Neural progenitor cell (in vitro differentiated cells): Measurements from ENCODE around the gene UBA1. TPM values are rescaled to one million over a fixed set of nuclear protein-coding genes. Genes with fewer than 3 reads are reported as not detected.

Experiments used
- DNase-seq: peaks from one replicate; pipeline ENCODE4 v3.0.0-alpha.2; 2016; ENCODE audit warnings: low spot score
- H2AFZ ChIP-seq: fragments of 200-600 bp; sonication (generic); replicated peaks from 2 replicates; pipeline ENCODE4 v1.6.1; 2016; ENCODE audit warnings: antibody characterized with exemption
- H3F3A ChIP-seq: fragments of 200-600 bp; sonication (generic); 2 replicates; pipeline ENCODE4 v1.6.1; 2016; ENCODE audit warnings: antibody characterized with exemption, low read depth
- H3K27ac ChIP-seq: fragments of 200-600 bp; sonication (generic); 2 replicates; pipeline ENCODE4 v1.5.1; 2016; ENCODE audit warnings: mild to moderate bottlenecking
- H3K27me3 ChIP-seq: fragments of 200-600 bp; sonication (generic); 2 replicates; pipeline ENCODE4 v1.6.1; 2016; ENCODE audit warnings: mild to moderate bottlenecking, moderate library complexity
- H3K36me3 ChIP-seq: fragments of 200-600 bp; sonication (generic); 2 replicates; pipeline ENCODE4 v1.5.1; 2016
- H3K4me1 ChIP-seq: fragments of 200-600 bp; sonication (generic); 2 replicates; pipeline ENCODE4 v1.6.1; 2016; ENCODE audit warnings: mixed run types
- H3K4me2 ChIP-seq: fragments of 200-600 bp; sonication (generic); 2 replicates; pipeline ENCODE4 v1.6.1; 2016
- H3K4me3 ChIP-seq: fragments of 200-600 bp; sonication (generic); 2 replicates; pipeline ENCODE4 v1.5.1; 2016
- H3K79me2 ChIP-seq: fragments of 200-600 bp; sonication (generic); 2 replicates; pipeline ENCODE4 v1.6.1; 2016; ENCODE audit warnings: low read depth
- H3K9ac ChIP-seq: fragments of 200-600 bp; sonication (generic); 2 replicates; pipeline ENCODE4 v1.6.1; 2016
- H3K9me3 ChIP-seq: fragments of 200-600 bp; sonication (generic); 2 replicates; pipeline ENCODE4 v1.5.1; 2016; ENCODE audit warnings: low read depth
- H4K20me1 ChIP-seq: fragments of 200-600 bp; sonication (generic); 2 replicates; pipeline ENCODE4 v1.6.1; 2016; ENCODE audit warnings: low read depth
- H3K27ac Mint-ChIP-seq: 3 replicates; pipeline ENCODE4 v1.8.0; 2021; ENCODE audit warnings: mixed read lengths
- H3K27me3 Mint-ChIP-seq: 2 replicates; pipeline ENCODE4 v1.8.0; 2022; ENCODE audit warnings: low read depth, mild to moderate bottlenecking, inconsistent platforms, moderate library complexity, mixed read lengths; ENCODE audit not compliant: insufficient read depth
- H3K36me3 Mint-ChIP-seq: 3 replicates; pipeline ENCODE4 v1.8.0; 2021; ENCODE audit warnings: mixed read lengths
- H3K4me1 Mint-ChIP-seq: 3 replicates; pipeline ENCODE4 v1.8.0; 2021; ENCODE audit warnings: mixed read lengths
- H3K4me3 Mint-ChIP-seq: 3 replicates; pipeline ENCODE4 v1.8.0; 2021; ENCODE audit warnings: mild to moderate bottlenecking, moderate library complexity, mixed read lengths
- H3K9me3 Mint-ChIP-seq: 3 replicates; pipeline ENCODE4 v1.8.0; 2020; ENCODE audit warnings: mixed read lengths
- CTCF ChIP-seq: fragments of 200-600 bp; sonication (generic); IDR thresholded peaks from 2 replicates; pipeline ENCODE4 v1.5.1; 2017; ENCODE audit warnings: antibody characterized with exemption, mild to moderate bottlenecking
- EZH2 ChIP-seq: fragments of 200-600 bp; sonication (generic); IDR thresholded peaks from 2 replicates; pipeline ENCODE4 v1.6.1; 2017; ENCODE audit warnings: antibody characterized with exemption, mild to moderate bottlenecking, moderate library complexity
- EZH2phosphoT487 ChIP-seq: fragments of 200-600 bp; sonication (generic); IDR thresholded peaks from 2 replicates; pipeline ENCODE4 v1.6.1; 2017; ENCODE audit warnings: antibody characterized with exemption
- total RNA-seq: library from RNA; depleted of rRNA; stranded (reverse); fragments of >200 nt; gene quantifications from 2 replicates; pipeline ENCODE4 v1.2.3, GENCODE V29; 2015; ENCODE audit warnings: low replicate concordance

Gene UBA1
- total RNA-seq, 1 donor from 2014 or later: 291 TPM

GRCh38 chrX:47172971-47173792 lies 20.4 kb upstream of the UBA1 start:
- Histone ChIP-seq H3K79me2 (no peaks in the 10 kb centered on the region), H3K4me2 (no peak overlapping the region), H4K20me1 (no peaks in the 10 kb centered on the region), H2AFZ (no peak overlapping the region), H3K9ac (no peak overlapping the region), H3K36me3 (no peaks in the 10 kb centered on the region), H3K27me3 (no peaks in the 10 kb centered on the region), H3K4me1 (no peaks in the 10 kb centered on the region), H3K9me3 (no peaks in the 10 kb centered on the region), H3K27ac (no peak overlapping the region), H3K4me3 (no peak overlapping the region), H3F3A (no peaks in the 10 kb centered on the region)
- Mint-ChIP-seq H3K4me1 (no peaks in the 10 kb centered on the region), H3K36me3 (peaks cover 12% of the 10 kb centered on the region), H3K27me3 (peaks cover 6% of the 10 kb centered on the region), H3K9me3 (peaks cover 13% of the 10 kb centered on the region), H3K27ac (no peak overlapping the region), H3K4me3 (no peak overlapping the region)
- no peak for TF ChIP-seq CTCF
- no peak for TF ChIP-seq EZH2phosphoT487
- no peak for TF ChIP-seq EZH2
- no peak for DNase-seq

GRCh38 chrX:47174376-47174775 lies 19.3 kb upstream of the UBA1 start:
- no peaks in the 10 kb centered on the region for H3K79me2 ChIP-seq
- no peak overlapping the region for H3K27ac ChIP-seq
- H3K27me3 ChIP-seq: no peaks in the 10 kb centered on the region
- H3K36me3 ChIP-seq: no peaks in the 10 kb centered on the region
- H4K20me1 ChIP-seq: no peaks in the 10 kb centered on the region
- H2AFZ ChIP-seq: no peak overlapping the region
- H3K9me3 Mint-ChIP-seq: peaks cover 7% of the 10 kb centered on the region
- H3K4me1 ChIP-seq: no peaks in the 10 kb centered on the region
- no peak overlapping the region for H3K4me3 Mint-ChIP-seq
- peaks cover 9% of the 10 kb centered on the region for H3K27me3 Mint-ChIP-seq
- no peaks in the 10 kb centered on the region for H3K4me1 Mint-ChIP-seq
- no peak overlapping the region for H3K27ac Mint-ChIP-seq
- DNase-seq: no peak
- no peak overlapping the region for H3K4me2 ChIP-seq
- no peaks in the 10 kb centered on the region for H3K9me3 ChIP-seq
- peaks cover 15% of the 10 kb centered on the region for H3K36me3 Mint-ChIP-seq
- no peak overlapping the region for H3K4me3 ChIP-seq
- no peaks in the 10 kb centered on the region for H3F3A ChIP-seq
- no peak overlapping the region for H3K9ac ChIP-seq
- no peak for TF ChIP-seq EZH2
- no peak for TF ChIP-seq EZH2phosphoT487
- no peak for TF ChIP-seq CTCF

GRCh38 chrX:47174846-47175587 lies 18.6 kb upstream of the UBA1 start:
- peaks cover 7% of the 10 kb centered on the region for H3K9me3 Mint-ChIP-seq
- Histone ChIP-seq H3K4me2 (no peak overlapping the region), H3K9me3 (no peaks in the 10 kb centered on the region), H2AFZ (no peak overlapping the region), H3K27me3 (no peaks in the 10 kb centered on the region), H3K4me3 (no peak overlapping the region), H3K27ac (no peak overlapping the region), H3K79me2 (no peaks in the 10 kb centered on the region), H4K20me1 (no peaks in the 10 kb centered on the region), H3F3A (no peaks in the 10 kb centered on the region), H3K9ac (no peak overlapping the region), H3K4me1 (no peaks in the 10 kb centered on the region), H3K36me3 (no peaks in the 10 kb centered on the region)
- H3K4me1 Mint-ChIP-seq: no peaks in the 10 kb centered on the region
- peaks cover 9% of the 10 kb centered on the region for H3K27me3 Mint-ChIP-seq
- DNase-seq: no peak
- no peak overlapping the region for H3K4me3 Mint-ChIP-seq
- TF ChIP-seq CTCF: no peak
- H3K36me3 Mint-ChIP-seq: peaks cover 17% of the 10 kb centered on the region
- no peak overlapping the region for H3K27ac Mint-ChIP-seq
